Omental fat pad (tissue), 4 donors: ENCODE measurements around the gene TBRG1. TPM values are rescaled to one million over a fixed set of nuclear protein-coding genes. Genes with fewer than 3 reads are reported as not detected.
A peak's percentile ranks its signal among the peaks of the same experiment; 100 is the strongest.

Source experiments
- ATAC-seq: fragments of 150-250 bp; one replicate; pipeline ENCODE4 v1.9.1; 2016; ENCODE audit warnings: mild to moderate bottlenecking, moderate library complexity; ENCODE audit not compliant: low FRiP score
- DNase-seq: peaks from one replicate; pipeline ENCODE4 v3.0.0-alpha.2; 2019; ENCODE audit warnings: low spot score
- total RNA-seq, 4 donors: library from RNA; depleted of rRNA; stranded (reverse); fragments of >200 nt; gene quantifications; one replicate each; pipeline ENCODE4 v1.1.0, GENCODE V29; 2016
- TF ChIP-seq, protein P1 (sequence below), 3 donors: fragments of 450-650 bp; IDR thresholded peaks; one replicate each; pipeline ENCODE4 v1.5.1; 2016 to 2017; ENCODE audit warnings: antibody characterized with exemption in 3 of 3, mild to moderate bottlenecking in 3 of 3, moderate library complexity in 2 of 3

TBRG1 gene
- total RNA-seq, 4 donors from 2014 or later = 28.6 to 40.7 (median 32.3) TPM

DNA sequence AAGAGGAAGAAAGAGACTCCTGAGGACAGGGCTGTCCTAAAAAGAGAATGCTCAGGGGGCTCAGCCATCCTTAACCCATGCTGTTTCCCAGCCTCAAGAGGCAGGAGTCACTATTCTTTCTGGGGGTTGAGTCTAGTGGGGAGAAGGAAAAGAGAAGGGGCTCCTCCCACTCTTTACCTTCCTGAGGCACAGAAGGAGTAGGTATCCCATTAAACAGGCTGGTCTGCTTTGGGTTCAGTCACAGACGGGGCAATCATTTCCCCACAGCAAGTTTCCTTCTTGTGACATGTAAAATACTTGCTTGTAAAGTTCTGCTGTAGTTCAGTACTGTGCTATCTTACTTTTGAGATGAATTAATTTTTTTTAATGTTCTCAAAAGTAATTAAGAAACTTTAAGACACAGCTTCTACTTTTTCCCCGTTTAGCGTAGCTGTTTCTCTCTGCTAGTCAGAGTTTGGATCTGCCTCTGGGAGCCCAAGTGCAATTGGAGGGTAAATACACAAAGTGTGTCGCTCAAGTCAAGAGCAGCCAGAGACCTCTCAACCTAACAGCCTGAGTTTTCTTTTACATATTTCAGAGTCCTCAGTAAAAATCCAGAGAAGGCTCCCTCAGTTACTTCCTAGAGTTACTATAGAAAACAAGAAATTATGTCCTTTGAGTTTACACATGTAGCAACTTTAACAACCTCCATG, 37.8 kb upstream of the TBRG1 start:
- DNase-seq (no peak), ATAC-seq (no peak)
- TF ChIP-seq, protein P1, sequence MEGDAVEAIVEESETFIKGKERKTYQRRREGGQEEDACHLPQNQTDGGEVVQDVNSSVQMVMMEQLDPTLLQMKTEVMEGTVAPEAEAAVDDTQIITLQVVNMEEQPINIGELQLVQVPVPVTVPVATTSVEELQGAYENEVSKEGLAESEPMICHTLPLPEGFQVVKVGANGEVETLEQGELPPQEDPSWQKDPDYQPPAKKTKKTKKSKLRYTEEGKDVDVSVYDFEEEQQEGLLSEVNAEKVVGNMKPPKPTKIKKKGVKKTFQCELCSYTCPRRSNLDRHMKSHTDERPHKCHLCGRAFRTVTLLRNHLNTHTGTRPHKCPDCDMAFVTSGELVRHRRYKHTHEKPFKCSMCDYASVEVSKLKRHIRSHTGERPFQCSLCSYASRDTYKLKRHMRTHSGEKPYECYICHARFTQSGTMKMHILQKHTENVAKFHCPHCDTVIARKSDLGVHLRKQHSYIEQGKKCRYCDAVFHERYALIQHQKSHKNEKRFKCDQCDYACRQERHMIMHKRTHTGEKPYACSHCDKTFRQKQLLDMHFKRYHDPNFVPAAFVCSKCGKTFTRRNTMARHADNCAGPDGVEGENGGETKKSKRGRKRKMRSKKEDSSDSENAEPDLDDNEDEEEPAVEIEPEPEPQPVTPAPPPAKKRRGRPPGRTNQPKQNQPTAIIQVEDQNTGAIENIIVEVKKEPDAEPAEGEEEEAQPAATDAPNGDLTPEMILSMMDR (IDR thresholded peaks at IDR 0.05) = no peak

- DNase-seq = no peak
- ATAC-seq = no peak
- TF ChIP-seq, protein P1 (IDR thresholded peaks at IDR 0.05) = peak in 1 of 3 donors; percentile 25
Measured at GRCh38 chr11:124586238-124586860, 36.3 kb upstream of the TBRG1 start.

DNA sequence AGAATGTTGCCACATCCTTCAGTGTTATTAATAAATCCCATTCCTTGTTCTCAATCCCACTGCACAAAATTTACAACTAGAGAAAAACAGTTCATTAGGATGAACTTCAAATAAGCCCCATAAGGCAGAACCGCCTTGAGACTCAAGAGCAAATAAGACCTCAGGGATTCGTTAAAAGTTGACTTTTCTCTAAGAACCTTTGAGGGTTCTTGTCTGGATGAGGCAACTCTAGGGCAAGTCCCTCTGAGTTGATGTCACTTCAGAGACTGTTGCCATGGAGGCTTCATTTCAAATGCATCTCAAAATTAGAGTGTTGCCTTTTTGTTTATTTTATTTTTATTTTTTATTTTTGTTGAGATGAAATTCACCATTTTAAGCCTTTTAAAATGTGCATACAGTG, 31.2 kb upstream of the TBRG1 start:
- TF ChIP-seq, protein P1 (IDR thresholded peaks at IDR 0.05) = no peak
- ATAC-seq = no peak
- no peak for DNase-seq

DNA sequence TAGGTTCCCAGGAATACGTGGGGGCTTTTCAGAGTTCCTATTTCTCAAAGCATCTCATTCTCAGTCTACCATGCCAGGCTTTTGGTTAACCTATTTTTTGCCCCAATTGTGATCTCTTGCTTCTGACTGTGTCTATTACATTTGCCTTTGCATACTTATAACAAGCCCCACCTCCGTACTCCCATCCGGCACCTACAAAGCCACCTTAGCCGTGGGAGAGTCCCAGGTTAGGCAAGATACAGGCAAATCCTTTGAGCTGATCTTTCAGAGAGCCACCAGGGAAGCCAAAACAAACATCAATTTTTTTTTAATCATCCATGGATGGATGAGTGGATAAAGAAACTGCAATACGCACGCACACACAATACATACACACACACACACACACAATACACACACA, 30.0 kb upstream of the TBRG1 start:
- TF ChIP-seq, protein P1 (IDR thresholded peaks at IDR 0.05) = no peak
- ATAC-seq (no peak), DNase-seq (no peak)

DNA sequence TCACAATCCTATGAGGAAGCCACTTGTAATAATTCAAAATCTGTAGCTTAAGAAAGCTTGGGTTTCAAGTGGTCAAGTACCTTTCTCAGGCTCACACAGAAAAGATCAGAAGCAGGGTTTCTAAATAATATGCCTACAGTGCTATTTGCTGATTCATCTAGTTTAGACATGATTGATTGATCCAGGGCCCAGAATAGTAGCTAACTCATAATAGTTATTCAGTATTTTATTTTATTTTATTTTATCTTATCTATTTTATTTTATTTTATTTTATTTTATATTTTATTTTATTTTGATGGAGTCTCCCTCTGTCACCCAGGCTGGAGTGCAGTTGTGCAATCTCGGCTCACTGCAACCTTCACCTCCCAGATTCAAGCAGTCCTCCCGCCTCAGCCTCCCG, 27.4 kb upstream of the TBRG1 start:
- TF ChIP-seq, protein P1 (IDR thresholded peaks at IDR 0.05) = no peak
- no peak for DNase-seq
- no peak for ATAC-seq

DNA sequence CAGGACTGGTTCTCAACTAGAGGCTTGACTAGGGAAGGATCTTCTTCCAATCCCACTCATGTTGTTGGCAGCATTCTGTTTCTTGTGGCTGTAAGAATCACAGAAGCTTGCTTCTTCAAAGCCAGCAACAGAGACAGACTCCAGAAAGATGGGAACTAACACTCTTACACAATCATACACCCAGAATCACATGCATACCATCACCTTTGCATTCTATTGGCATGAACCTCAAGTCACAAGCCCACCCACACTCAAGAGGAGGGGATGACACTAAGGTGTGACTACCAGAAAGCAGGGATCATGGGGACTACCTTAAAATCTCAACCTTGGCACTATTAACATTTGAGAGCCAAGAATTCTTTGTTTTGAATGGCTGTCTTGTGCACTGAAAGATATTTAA, 25.0 kb upstream of the TBRG1 start:
- DNase-seq (no peak), ATAC-seq (no peak)
- TF ChIP-seq, protein P1 (IDR thresholded peaks at IDR 0.05) = no peak
